Measurements from ENCODE around the gene KIF1A. TPM values are rescaled to one million over a fixed set of nuclear protein-coding genes. Genes with fewer than 3 reads are reported as not detected.

The KIF1A gene
- polyA plus RNA-seq, 1 donor from 2014 or later, result 63.4 TPM

DNA sequence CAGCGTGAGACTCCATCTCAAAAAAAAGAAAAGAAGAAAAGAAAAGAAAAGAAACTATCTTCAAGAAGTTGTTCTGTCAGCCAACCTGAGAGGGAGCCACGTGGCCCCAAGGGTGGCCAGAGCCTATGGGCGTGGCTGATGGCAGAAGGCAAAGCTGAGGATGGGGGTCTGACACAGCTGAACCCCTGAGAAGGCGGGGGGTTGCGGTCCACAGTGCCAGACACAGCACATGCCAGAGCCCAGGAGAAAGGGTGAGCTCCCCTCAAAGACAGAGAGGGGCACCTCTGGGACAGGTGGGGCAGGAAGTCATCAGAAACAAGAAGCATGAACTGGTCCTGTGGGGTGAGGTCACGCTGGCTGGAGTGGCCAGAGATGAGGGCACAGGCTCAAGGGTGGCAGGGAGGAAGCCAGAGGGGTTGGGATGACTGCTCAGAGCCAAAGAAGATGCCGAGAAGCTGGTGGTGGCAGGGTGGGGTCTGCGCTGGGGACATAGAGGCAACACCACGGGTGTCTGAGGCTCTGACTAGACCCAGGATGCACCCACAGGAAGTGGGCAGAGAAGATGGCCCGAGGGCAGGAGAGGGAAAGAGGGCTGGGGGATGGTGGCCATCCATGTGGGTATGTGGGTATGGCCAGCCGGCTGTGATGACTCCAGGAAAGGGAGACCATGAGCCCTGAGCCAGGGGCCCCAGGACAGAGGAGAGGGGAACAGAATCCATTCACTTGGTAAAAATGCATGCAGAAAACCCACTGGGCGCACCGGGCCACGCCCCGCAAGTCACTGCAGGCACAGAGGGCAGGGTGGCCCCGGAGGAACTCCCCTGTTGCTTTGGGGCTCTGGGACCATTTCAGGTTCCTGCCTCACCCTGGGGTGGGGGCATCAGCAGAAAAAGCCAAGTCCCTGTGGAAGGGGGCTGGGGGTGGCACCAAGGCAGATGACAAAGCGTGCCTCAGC is 8.4 kb downstream of the KIF1A start:
- no peak for TF ChIP-seq RAD21 (conservative IDR thresholded peaks at IDR 0.05)
- TF ChIP-seq, protein P1, sequence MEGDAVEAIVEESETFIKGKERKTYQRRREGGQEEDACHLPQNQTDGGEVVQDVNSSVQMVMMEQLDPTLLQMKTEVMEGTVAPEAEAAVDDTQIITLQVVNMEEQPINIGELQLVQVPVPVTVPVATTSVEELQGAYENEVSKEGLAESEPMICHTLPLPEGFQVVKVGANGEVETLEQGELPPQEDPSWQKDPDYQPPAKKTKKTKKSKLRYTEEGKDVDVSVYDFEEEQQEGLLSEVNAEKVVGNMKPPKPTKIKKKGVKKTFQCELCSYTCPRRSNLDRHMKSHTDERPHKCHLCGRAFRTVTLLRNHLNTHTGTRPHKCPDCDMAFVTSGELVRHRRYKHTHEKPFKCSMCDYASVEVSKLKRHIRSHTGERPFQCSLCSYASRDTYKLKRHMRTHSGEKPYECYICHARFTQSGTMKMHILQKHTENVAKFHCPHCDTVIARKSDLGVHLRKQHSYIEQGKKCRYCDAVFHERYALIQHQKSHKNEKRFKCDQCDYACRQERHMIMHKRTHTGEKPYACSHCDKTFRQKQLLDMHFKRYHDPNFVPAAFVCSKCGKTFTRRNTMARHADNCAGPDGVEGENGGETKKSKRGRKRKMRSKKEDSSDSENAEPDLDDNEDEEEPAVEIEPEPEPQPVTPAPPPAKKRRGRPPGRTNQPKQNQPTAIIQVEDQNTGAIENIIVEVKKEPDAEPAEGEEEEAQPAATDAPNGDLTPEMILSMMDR (IDR thresholded peaks at IDR 0.05; ENCODE audit: poor library complexity, severe bottlenecking), result no peak
- no peak for TF ChIP-seq EP300 (conservative IDR thresholded peaks at IDR 0.05; ENCODE audit: poor library complexity, severe bottlenecking)
- no peak for TF ChIP-seq MXI1 (conservative IDR thresholded peaks at IDR 0.05; ENCODE audit: poor library complexity, severe bottlenecking)
- TF ChIP-seq TAF1 (IDR thresholded peaks at IDR 0.05; ENCODE audit: low read depth), result no peak
- no peak for TF ChIP-seq EZH2 (IDR thresholded peaks at IDR 0.05; ENCODE audit: borderline replicate concordance, insufficient read depth, low read length, poor library complexity, severe bottlenecking)
- TF ChIP-seq SMC3 (conservative IDR thresholded peaks at IDR 0.05; ENCODE audit: poor library complexity), result no peak
- no peak for TF ChIP-seq REST (IDR thresholded peaks at IDR 0.05; ENCODE audit: borderline replicate concordance)
- TF ChIP-seq POLR2AphosphoS5 (IDR thresholded peaks at IDR 0.05), result no peak
- Histone ChIP-seq H3K79me2 (replicated peaks; ENCODE audit: insufficient read depth, low read length) (peaks cover 82% of the 10 kb centered on the region), H3K4me2 (ENCODE audit: low read length) (no peak overlapping the region), H3K9me3 (ENCODE audit: low read length) (peaks cover 37% of the 10 kb centered on the region), H3K4me3 (ENCODE audit: low read length) (no peak overlapping the region), H3K36me3 (ENCODE audit: insufficient read depth, low read length) (peaks cover 25% of the 10 kb centered on the region), H3K27me3 (ENCODE audit: insufficient read depth, low read depth, low read length) (no peaks in the 10 kb centered on the region), H3K9me2 (ENCODE audit: insufficient read depth, low read length) (no peaks in the 10 kb centered on the region), H3F3A (ENCODE audit: insufficient read depth, low read length, poor library complexity, severe bottlenecking) (peaks cover 7% of the 10 kb centered on the region), H3K9ac (ENCODE audit: low read length) (no peak overlapping the region), H3K27ac (ENCODE audit: low read length) (no peak overlapping the region), H2AFZ (ENCODE audit: low read depth, low read length) (no peak overlapping the region), H4K20me1 (ENCODE audit: insufficient read depth) (no peaks in the 10 kb centered on the region)

- H4K20me1 ChIP-seq (ENCODE audit: insufficient read depth), result no peaks in the 10 kb centered on the region
- no peak overlapping the region for H3K4me2 ChIP-seq (ENCODE audit: low read length)
- H3K9me3 ChIP-seq (ENCODE audit: low read length), result peaks cover 37% of the 10 kb centered on the region
- no peak overlapping the region for H3K27ac ChIP-seq (ENCODE audit: low read length)
- no peak overlapping the region for H3K9ac ChIP-seq (ENCODE audit: low read length)
- peaks cover 7% of the 10 kb centered on the region for H3F3A ChIP-seq (ENCODE audit: insufficient read depth, low read length, poor library complexity, severe bottlenecking)
- peaks cover 25% of the 10 kb centered on the region for H3K36me3 ChIP-seq (ENCODE audit: insufficient read depth, low read length)
- TF ChIP-seq SMC3 (conservative IDR thresholded peaks at IDR 0.05; ENCODE audit: poor library complexity) (no peak), REST (IDR thresholded peaks at IDR 0.05; ENCODE audit: borderline replicate concordance) (no peak), TAF1 (IDR thresholded peaks at IDR 0.05; ENCODE audit: low read depth) (no peak), POLR2AphosphoS5 (IDR thresholded peaks at IDR 0.05) (no peak)
- TF ChIP-seq, protein P1 (IDR thresholded peaks at IDR 0.05; ENCODE audit: poor library complexity, severe bottlenecking), result no peak
- H3K79me2 ChIP-seq (replicated peaks; ENCODE audit: insufficient read depth, low read length), result peaks cover 82% of the 10 kb centered on the region
- no peak overlapping the region for H3K4me3 ChIP-seq (ENCODE audit: low read length)
- H3K27me3 ChIP-seq (ENCODE audit: insufficient read depth, low read depth, low read length), result no peaks in the 10 kb centered on the region
- H3K9me2 ChIP-seq (ENCODE audit: insufficient read depth, low read length), result no peaks in the 10 kb centered on the region
- H2AFZ ChIP-seq (ENCODE audit: low read depth, low read length), result no peak overlapping the region
Observed at GRCh38 chr2:240810621-240811020, 9.4 kb downstream of the KIF1A start.
